MM.1S (cell line): ENCODE measurements around the gene FAM219A.

Experiments used
- DNase-seq: peaks from one replicate; pipeline ENCODE4 v3.0.0-alpha.2; 2015
- H2AFZ ChIP-seq: fragments of 300-600 bp; sonication (generic); 2 replicates; pipeline ENCODE4 v1.6.0; 2016; ENCODE audit warnings: antibody characterized with exemption, low read length
- H3F3A ChIP-seq: fragments of 300-600 bp; sonication (generic); 2 replicates; pipeline ENCODE4 v1.6.1; 2016; ENCODE audit warnings: mild to moderate bottlenecking, antibody characterized with exemption, low read length, moderate library complexity, mixed read lengths; ENCODE audit not compliant: insufficient read depth
- H3K27ac ChIP-seq: fragments of 300-600 bp; sonication (generic); 2 replicates; pipeline ENCODE4 v1.5.1; 2016; ENCODE audit warnings: mild to moderate bottlenecking, low read length
- H3K27me3 ChIP-seq: fragments of 300-600 bp; sonication (generic); replicated peaks from 2 replicates; pipeline ENCODE4 v1.6.0; 2016; ENCODE audit warnings: low read length; ENCODE audit not compliant: insufficient read depth
- H3K36me3 ChIP-seq: fragments of 300-600 bp; sonication (generic); replicated peaks from 2 replicates; pipeline ENCODE4 v1.6.1; 2016; ENCODE audit warnings: mild to moderate bottlenecking, low read length, mixed read lengths; ENCODE audit not compliant: insufficient read depth
- H3K4me1 ChIP-seq: fragments of 300-600 bp; sonication (generic); 2 replicates; pipeline ENCODE4 v1.6.1; 2016; ENCODE audit warnings: low read length, mixed read lengths
- H3K4me2 ChIP-seq: fragments of 300-600 bp; sonication (generic); 2 replicates; pipeline ENCODE4 v1.6.0; 2016; ENCODE audit warnings: low read depth, low read length
- H3K4me3 ChIP-seq: fragments of 300-600 bp; sonication (generic); 2 replicates; pipeline ENCODE4 v1.5.1; 2016; ENCODE audit warnings: low read length, mixed read lengths
- H3K79me2 ChIP-seq: fragments of 300-600 bp; sonication (generic); 2 replicates; pipeline ENCODE4 v1.6.1; 2016; ENCODE audit warnings: mixed run types, low read length, mixed read lengths
- H3K9ac ChIP-seq: fragments of 300-600 bp; sonication (generic); 2 replicates; pipeline ENCODE4 v1.6.1; 2016; ENCODE audit warnings: low read length, mixed read lengths
- H3K9me2 ChIP-seq: fragments of 300-600 bp; sonication (generic); replicated peaks from 2 replicates; pipeline ENCODE4 v1.6.1; 2016; ENCODE audit warnings: mild to moderate bottlenecking, low read length, mixed read lengths; ENCODE audit not compliant: insufficient read depth
- H3K9me3 ChIP-seq: fragments of 300-600 bp; sonication (generic); replicated peaks from 2 replicates; pipeline ENCODE4 v1.6.1; 2016; ENCODE audit warnings: mild to moderate bottlenecking, low read length, mixed read lengths; ENCODE audit not compliant: insufficient read depth
- H4K20me1 ChIP-seq: fragments of 300-600 bp; sonication (generic); 2 replicates; pipeline ENCODE4 v1.6.1; 2016; ENCODE audit warnings: mild to moderate bottlenecking, low read length, moderate library complexity, mixed read lengths; ENCODE audit not compliant: insufficient read depth
- CTCF ChIP-seq: fragments of 300-600 bp; sonication (generic); IDR thresholded peaks from 2 replicates; pipeline ENCODE4 v1.5.1; 2016; ENCODE audit warnings: antibody characterized with exemption, low read length, mixed read lengths
- EZH2 ChIP-seq: fragments of 300-600 bp; sonication (generic); optimal IDR thresholded peaks from 2 replicates; pipeline ENCODE3; 2017; ENCODE audit warnings: low read depth, mild to moderate bottlenecking, antibody characterized with exemption, low read length, mixed read lengths
- EZH2phosphoT487 ChIP-seq: fragments of 300-600 bp; sonication (generic); IDR thresholded peaks from 2 replicates; pipeline ENCODE4 v1.6.1; 2018; ENCODE audit warnings: antibody characterized with exemption, low read length

FAM219A gene

GRCh38 chr9:34463098-34463900 lies 4.9 kb upstream of the FAM219A start:
- Histone ChIP-seq H3K9ac (no peak overlapping the region), H3K9me3 (no peaks in the 10 kb centered on the region), H3K4me1 (no peaks in the 10 kb centered on the region), H3K9me2 (no peaks in the 10 kb centered on the region), H3K36me3 (no peaks in the 10 kb centered on the region), H3K4me2 (no peak overlapping the region), H4K20me1 (no peaks in the 10 kb centered on the region), H3K27ac (no peak overlapping the region), H3F3A (no peaks in the 10 kb centered on the region), H3K79me2 (no peaks in the 10 kb centered on the region), H3K27me3 (no peaks in the 10 kb centered on the region), H3K4me3 (no peak overlapping the region), H2AFZ (no peak overlapping the region)
- DNase-seq = no peak
- TF ChIP-seq EZH2phosphoT487 (no peak), CTCF (no peak), EZH2 (no peak)

- Histone ChIP-seq H3K27ac (no peak overlapping the region), H3K9ac (no peak overlapping the region), H3K9me2 (no peaks in the 10 kb centered on the region), H3K4me2 (no peak overlapping the region), H3K9me3 (no peaks in the 10 kb centered on the region), H3K36me3 (no peaks in the 10 kb centered on the region), H3K4me3 (no peak overlapping the region), H3K27me3 (no peaks in the 10 kb centered on the region), H4K20me1 (no peaks in the 10 kb centered on the region), H3K4me1 (peaks cover 16% of the 10 kb centered on the region), H3K79me2 (peaks cover 30% of the 10 kb centered on the region), H3F3A (no peaks in the 10 kb centered on the region), H2AFZ (no peak overlapping the region)
- no peak for DNase-seq
- TF ChIP-seq CTCF (no peak), EZH2phosphoT487 (no peak), EZH2 (no peak)
Observed at GRCh38 chr9:34459941-34460340, 1.6 kb upstream of the FAM219A start.

- TF ChIP-seq CTCF (no peak), EZH2 (no peak), EZH2phosphoT487 (no peak)
- H3K9me3 ChIP-seq = no peaks in the 10 kb centered on the region
- no peaks in the 10 kb centered on the region for H3K9me2 ChIP-seq
- peaks cover 22% of the 10 kb centered on the region for H3K4me1 ChIP-seq
- H3K79me2 ChIP-seq = peaks cover 36% of the 10 kb centered on the region
- no peaks in the 10 kb centered on the region for H3F3A ChIP-seq
- peak overlapping the region; percentile 85; the same call in 1 of the 2 replicates for H3K4me2 ChIP-seq
- no peak for DNase-seq
- H2AFZ ChIP-seq = no peak overlapping the region
- no peak overlapping the region for H3K27ac ChIP-seq
- no peaks in the 10 kb centered on the region; the same call in 1 of the 2 replicates for H4K20me1 ChIP-seq
- H3K4me3 ChIP-seq = no peak overlapping the region
- no peak overlapping the region for H3K9ac ChIP-seq
- no peaks in the 10 kb centered on the region for H3K27me3 ChIP-seq
- no peaks in the 10 kb centered on the region for H3K36me3 ChIP-seq
Observed at GRCh38 chr9:34459356-34459755, 986 bp upstream of the FAM219A start.
